Stomach (tissue), 9 donors: ENCODE data around the gene MILR1. TPM values are rescaled to one million over a fixed set of nuclear protein-coding genes. Genes with fewer than 3 reads are reported as not detected.
A peak's percentile ranks its signal among the peaks of the same experiment; 100 is the strongest.
"Not testable (repeated sequence)": the region's sequence is repeated elsewhere in the genome, so short reads cannot be mapped to it uniquely, and the experiment has no call there.

ENCODE experiments used
- DNase-seq, 2 donors: peaks; one replicate each; pipeline versions ENCODE4 v3.0.0 to v3.0.0-alpha.2; 2013 to 2019
- H3K27ac ChIP-seq, 5 donors: fragments of 200-600 bp in 4 of 5; sonication (generic) in 4 of 5; one replicate each; pipeline ENCODE4 v1.5.1; 2013 to 2019; ENCODE audit warnings: mild to moderate bottlenecking in 1 of 5, moderate library complexity in 1 of 5
- H3K27me3 ChIP-seq, 3 donors: fragments of 200-600 bp; sonication (generic); one replicate each; pipeline ENCODE4 v1.5.1; 2017 to 2019; ENCODE audit warnings: mixed run types in 1 of 3
- H3K36me3 ChIP-seq, 4 donors: fragments of 200-600 bp; sonication (generic); 1 replicate in 3 of 4; 2 replicates in 1 of 4; pipeline ENCODE4 v1.5.1; 2016 to 2019
- H3K4me1 ChIP-seq, 4 donors: fragments of 200-600 bp; sonication (generic); one replicate each; pipeline ENCODE4 v1.5.1; 2016 to 2019
- H3K4me3 ChIP-seq, 4 donors: fragments of 200-600 bp; sonication (generic) in 3 of 4; one replicate each; pipeline ENCODE4 v1.5.1; 2016 to 2019; ENCODE audit warnings: mild to moderate bottlenecking in 1 of 4
- H3K9me3 ChIP-seq, 4 donors: fragments of 200-600 bp; sonication (generic); one replicate each; pipeline ENCODE4 v1.5.1; 2016 to 2019
- EP300 ChIP-seq: sonication (generic); formaldehyde crosslinking; IDR thresholded peaks from one replicate; pipeline ENCODE4 v1.6.1; 2017; ENCODE audit warnings: antibody characterized with exemption
- POLR2A ChIP-seq, 4 donors: fragments of 450-650 bp; IDR thresholded peaks; one replicate each; pipeline ENCODE4 v1.6.1; 2016; ENCODE audit warnings: antibody characterized with exemption in 4 of 4, control low read depth in 2 of 4, mild to moderate bottlenecking in 1 of 4, moderate library complexity in 1 of 4
- POLR2AphosphoS5 ChIP-seq, 3 donors: sonication (generic); formaldehyde crosslinking; IDR thresholded peaks; one replicate each; pipeline ENCODE4 v1.6.1; 2016; ENCODE audit warnings: antibody characterized with exemption in 3 of 3
- WGBS, 5 donors: extraction: QIAGEN DNeasy Blood & Tissue Kit in 3 of 5; methylation state at CpG; one replicate each; pipeline versions ENCODE4 v1.1.5 to v1.1.7; 2013 to 2018; 5-methylcytosine and 5-hydroxymethylcytosine counted together
- intact Hi-C: fragments of 100-400 bp; cut with DNase I; formaldehyde crosslinking; loops from one replicate; pipeline ENCODE4 v1.15.1; 2023; ENCODE audit warnings: low total_unique reads
- polyA plus RNA-seq, 3 donors: library from polyadenylated mRNA; stranded (reverse); fragments of 200-250 nt; gene quantifications; one replicate each; pipeline ENCODE4 v1.2.3, GENCODE V29; 2013
- total RNA-seq, 5 donors: library from RNA; depleted of rRNA; stranded (reverse); fragments of >200 nt; gene quantifications; one replicate each; pipeline versions ENCODE4 v1.1.0 to v1.2.3, GENCODE V29; 2014 to 2016
- TF ChIP-seq, protein P1 (sequence below), 7 experiments: fragments of 450-650 bp in 4 of 7; fragments of 200-600 bp in 3 of 7; sonication (generic) in 3 of 7; IDR thresholded peaks; one replicate each; pipeline ENCODE4 v1.5.1; 2016 to 2019; ENCODE audit warnings: antibody characterized with exemption in 7 of 7, control low read depth in 2 of 7, mild to moderate bottlenecking in 1 of 7
- donor health status: healthy with polysubstance abuse.
- donor health status: Bipolar disorder and iron deficiency.
- donor health status: healthy.

The MILR1 gene
- total and polyA plus RNA-seq, 8 donors, result 1.4 to 4.2 (median 2.7) TPM; not detected in 3

DNA sequence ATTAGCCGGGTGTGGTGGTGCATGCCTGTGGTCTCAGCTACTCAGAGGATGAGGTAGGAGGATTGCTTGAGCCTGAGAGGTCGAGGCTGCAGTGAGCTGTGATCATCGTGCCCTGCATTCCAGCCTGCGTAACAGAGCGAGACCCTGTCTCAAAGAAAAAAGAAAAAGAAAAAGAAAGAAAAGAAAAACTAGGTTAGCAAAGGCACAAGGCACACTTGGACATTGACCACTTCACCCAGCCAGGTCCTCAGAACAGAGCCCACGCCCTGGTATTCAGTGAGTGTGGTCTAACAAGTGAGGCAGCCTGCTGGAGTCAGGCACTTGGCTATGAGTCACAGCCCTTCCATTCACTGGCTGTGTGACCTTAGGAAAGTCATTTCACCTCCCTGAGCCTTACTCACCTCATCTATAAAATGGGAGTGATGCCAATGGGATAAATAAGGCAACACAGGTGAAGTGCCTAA lies 10.4 kb downstream of the MILR1 start:
- WGBS, 5 donors, result 63 to 77% (median 76%) methylated on average over 6 of the region's 6 CpGs
- intact Hi-C loops, result no loop called here

DNA sequence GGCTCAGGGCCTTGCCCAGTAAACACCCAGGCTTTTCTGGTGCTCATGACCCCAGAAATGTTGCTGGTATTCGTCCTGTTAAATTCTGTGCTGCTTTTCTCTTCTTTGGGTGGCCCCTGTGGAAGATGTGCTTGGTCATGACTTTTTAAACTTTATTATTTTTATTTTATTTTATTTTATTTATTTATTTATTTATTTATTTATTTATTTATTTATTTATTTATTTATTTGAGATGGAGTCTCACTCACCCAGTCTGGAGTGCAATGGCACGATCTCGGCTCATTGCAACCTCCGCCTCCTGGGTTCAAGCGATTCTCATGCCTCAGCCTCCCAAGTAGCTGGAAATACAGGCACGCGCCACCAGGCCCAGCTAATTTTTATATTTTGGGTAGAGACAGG lies 10.9 kb downstream of the MILR1 start:
- H3K9me3 ChIP-seq, intact Hi-C loops, DNase-seq, H3K27ac ChIP-seq, H3K36me3 ChIP-seq, H3K4me3 ChIP-seq, H3K4me1 ChIP-seq, H3K27me3 ChIP-seq: not testable (repeated sequence)
- 95 to 99% (median 97%) methylated on average over 7 of the region's 7 CpGs for WGBS, 5 donors

More for the DNA sequence above, 10.4 kb downstream of the MILR1 start:
- H3K4me3 ChIP-seq, result no peak overlapping the region
- no peak overlapping the region for H3K27ac ChIP-seq
- no peaks in the 10 kb centered on the region for H3K9me3 ChIP-seq
- TF ChIP-seq POLR2AphosphoS5 (IDR thresholded peaks at IDR 0.05) (no peak), POLR2A (IDR thresholded peaks at IDR 0.05) (no peak), EP300 (no peak)
- TF ChIP-seq, protein P1, sequence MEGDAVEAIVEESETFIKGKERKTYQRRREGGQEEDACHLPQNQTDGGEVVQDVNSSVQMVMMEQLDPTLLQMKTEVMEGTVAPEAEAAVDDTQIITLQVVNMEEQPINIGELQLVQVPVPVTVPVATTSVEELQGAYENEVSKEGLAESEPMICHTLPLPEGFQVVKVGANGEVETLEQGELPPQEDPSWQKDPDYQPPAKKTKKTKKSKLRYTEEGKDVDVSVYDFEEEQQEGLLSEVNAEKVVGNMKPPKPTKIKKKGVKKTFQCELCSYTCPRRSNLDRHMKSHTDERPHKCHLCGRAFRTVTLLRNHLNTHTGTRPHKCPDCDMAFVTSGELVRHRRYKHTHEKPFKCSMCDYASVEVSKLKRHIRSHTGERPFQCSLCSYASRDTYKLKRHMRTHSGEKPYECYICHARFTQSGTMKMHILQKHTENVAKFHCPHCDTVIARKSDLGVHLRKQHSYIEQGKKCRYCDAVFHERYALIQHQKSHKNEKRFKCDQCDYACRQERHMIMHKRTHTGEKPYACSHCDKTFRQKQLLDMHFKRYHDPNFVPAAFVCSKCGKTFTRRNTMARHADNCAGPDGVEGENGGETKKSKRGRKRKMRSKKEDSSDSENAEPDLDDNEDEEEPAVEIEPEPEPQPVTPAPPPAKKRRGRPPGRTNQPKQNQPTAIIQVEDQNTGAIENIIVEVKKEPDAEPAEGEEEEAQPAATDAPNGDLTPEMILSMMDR (IDR thresholded peaks at IDR 0.05), result no peak
- no peaks in the 10 kb centered on the region for H3K36me3 ChIP-seq
- no peaks in the 10 kb centered on the region for H3K27me3 ChIP-seq
- peaks cover 0 to 10% (median 0%) of the 10 kb centered on the region in 4 donors for H3K4me1 ChIP-seq
- DNase-seq, result peak; percentile 20 to 27

DNA sequence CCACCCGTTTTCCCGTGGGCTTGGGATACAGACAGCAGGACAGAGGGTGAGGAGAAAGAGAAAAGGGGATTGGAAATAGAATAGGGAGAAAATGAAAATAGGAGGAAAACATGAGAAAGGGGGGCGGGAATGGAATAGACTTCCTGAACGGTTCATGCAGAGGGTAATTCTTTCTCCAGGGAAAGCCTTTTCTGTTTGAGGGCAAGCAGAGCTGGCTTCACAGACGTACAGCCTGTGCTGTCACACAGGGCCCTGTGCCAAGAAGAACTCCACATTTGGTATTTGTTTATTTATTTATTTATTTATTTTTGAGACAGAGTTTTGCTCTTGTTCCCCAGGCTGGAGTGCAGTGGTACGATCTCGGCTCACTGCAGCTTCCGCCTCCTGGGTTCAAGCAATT lies 12.0 kb downstream of the MILR1 start:
- no peak for TF ChIP-seq POLR2AphosphoS5 (IDR thresholded peaks at IDR 0.05)
- TF ChIP-seq POLR2A (IDR thresholded peaks at IDR 0.05), result no peak
- TF ChIP-seq, protein P1 (IDR thresholded peaks at IDR 0.05), result no peak
- TF ChIP-seq EP300, result no peak
- peak in 1 of 2 donors; percentile 69 for DNase-seq
- Histone ChIP-seq H3K36me3 (no peaks in the 10 kb centered on the region), H3K9me3 (no peaks in the 10 kb centered on the region), H3K4me3 (no peak overlapping the region), H3K4me1 (peaks cover 0 to 7% (median 0%) of the 10 kb centered on the region in 4 donors), H3K27me3 (no peaks in the 10 kb centered on the region), H3K27ac (no peak overlapping the region)
- intact Hi-C loops, result no loop called here
- WGBS, 5 donors, result 69 to 84% (median 79%) methylated on average over 8 of the region's 8 CpGs

DNA sequence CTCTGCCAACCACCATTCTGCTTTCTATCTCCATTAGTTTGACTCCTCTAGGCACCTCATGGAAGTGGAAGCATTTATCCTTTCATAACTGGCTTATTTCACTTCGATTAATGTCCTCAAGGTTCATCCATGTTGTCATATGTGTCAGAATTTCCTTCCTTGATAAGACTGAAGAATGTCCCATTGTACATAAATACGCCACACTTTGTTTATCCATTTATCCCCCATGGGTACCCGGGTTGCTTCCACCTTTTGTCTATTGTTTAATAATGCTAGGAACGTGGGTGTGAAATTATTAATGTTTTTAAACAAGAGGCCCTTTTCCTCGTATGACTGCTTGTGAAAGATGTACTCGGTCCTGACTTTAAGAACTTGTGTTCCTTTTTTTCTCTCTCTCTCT lies 12.9 kb downstream of the MILR1 start:
- 67 to 80% (median 71%) methylated on average over 6 of the region's 6 CpGs for WGBS, 5 donors
- no peaks in the 10 kb centered on the region for H3K9me3 ChIP-seq
- H3K27ac ChIP-seq, result no peak overlapping the region
- H3K36me3 ChIP-seq, result no peaks in the 10 kb centered on the region
- TF ChIP-seq, protein P1 (IDR thresholded peaks at IDR 0.05), result no peak
- TF ChIP-seq EP300 (no peak), POLR2AphosphoS5 (IDR thresholded peaks at IDR 0.05) (no peak), POLR2A (IDR thresholded peaks at IDR 0.05) (no peak)
- H3K4me3 ChIP-seq, result no peak overlapping the region
- DNase-seq, result no peak
- intact Hi-C loops, result no loop called here
- H3K27me3 ChIP-seq, result no peaks in the 10 kb centered on the region
- H3K4me1 ChIP-seq, result peaks cover 0 to 5% (median 0%) of the 10 kb centered on the region in 4 donors

DNA sequence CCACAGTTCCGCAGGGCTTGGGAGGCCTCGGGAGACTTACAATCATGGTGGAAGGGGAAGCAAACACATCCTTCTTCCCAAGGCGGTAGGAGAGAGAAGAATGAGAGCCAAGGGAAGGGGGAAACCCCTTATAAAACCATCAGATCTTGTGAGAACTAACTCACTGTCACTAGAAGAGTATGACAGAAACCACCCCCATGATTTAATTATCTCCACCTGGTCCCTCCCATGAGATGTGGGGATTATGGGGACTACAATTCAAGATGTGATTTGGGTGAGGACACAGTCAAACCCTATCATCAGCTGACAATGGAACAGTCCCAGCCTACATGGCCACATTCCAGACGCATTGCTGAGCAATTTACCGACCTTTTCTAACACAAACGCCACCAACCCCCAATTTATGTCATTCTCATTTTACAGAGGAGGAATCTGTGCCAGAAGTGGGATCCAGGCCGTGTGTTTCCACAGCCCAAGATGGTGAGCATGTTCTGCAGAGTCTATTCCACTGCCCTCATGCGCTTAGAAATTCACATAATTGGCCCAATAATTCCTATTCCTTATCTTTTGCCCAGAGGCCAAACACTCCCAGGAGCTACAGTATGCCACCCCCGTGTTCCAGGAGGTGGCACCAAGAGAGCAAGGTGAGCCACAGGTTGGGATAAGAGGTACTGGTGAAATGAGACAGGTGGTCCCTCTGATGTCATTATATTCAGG lies 17.3 kb downstream of the MILR1 start:
- WGBS, 5 donors, result 65 to 76% (median 70%) methylated on average over 9 of the region's 9 CpGs
- peaks cover 0 to 8% (median 4%) of the 10 kb centered on the region in 4 donors for H3K36me3 ChIP-seq
- TF ChIP-seq POLR2A (IDR thresholded peaks at IDR 0.05), result no peak
- no peak for TF ChIP-seq POLR2AphosphoS5 (IDR thresholded peaks at IDR 0.05)
- TF ChIP-seq, protein P1 (IDR thresholded peaks at IDR 0.05), result no peak
- no peak for TF ChIP-seq EP300
- no peaks in the 10 kb centered on the region for H3K9me3 ChIP-seq
- no peak overlapping the region for H3K27ac ChIP-seq
- no peaks in the 10 kb centered on the region for H3K27me3 ChIP-seq
- no peaks in the 10 kb centered on the region for H3K4me1 ChIP-seq
- no peak overlapping the region for H3K4me3 ChIP-seq
- intact Hi-C loops, result no loop called here
- no peak for DNase-seq

DNA sequence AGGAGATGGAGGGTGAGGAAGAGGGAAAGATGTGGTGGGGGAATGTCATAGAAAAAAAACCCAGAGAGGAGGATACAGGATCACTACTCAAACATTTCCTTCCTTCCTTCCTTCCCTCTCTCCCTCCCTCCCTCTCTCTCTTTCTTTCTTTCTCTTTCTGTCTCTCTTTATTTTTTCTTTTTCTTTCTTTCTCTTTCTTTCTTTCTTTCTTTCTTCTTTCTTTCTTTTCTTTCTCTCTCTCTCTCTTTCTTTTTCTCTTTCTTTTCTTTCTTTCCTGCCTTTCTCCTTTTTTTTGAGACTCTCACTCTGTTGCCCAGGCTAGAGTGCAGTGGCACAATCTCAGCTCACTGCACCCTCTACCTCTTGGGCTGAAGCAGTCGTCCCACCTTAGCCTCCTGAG lies 17.9 kb downstream of the MILR1 start:
- H3K4me1 ChIP-seq, intact Hi-C loops, H3K27me3 ChIP-seq, H3K27ac ChIP-seq, DNase-seq, H3K9me3 ChIP-seq, H3K36me3 ChIP-seq, H3K4me3 ChIP-seq: not testable (repeated sequence)
- 59 to 81% (median 72%) methylated on average over 1 of the region's 1 CpG for WGBS, 5 donors
